SK-N-DZ (cell line): Measurements from ENCODE around the gene SRP54.
"Not testable (repeated sequence)": the region's sequence is repeated elsewhere in the genome, so short reads cannot be mapped to it uniquely, and the experiment has no call there.

Source experiments
- DNase-seq: peaks from one replicate; pipeline ENCODE4 v3.0.0-alpha.2; 2015; ENCODE audit warnings: low spot score

SRP54 gene

DNA sequence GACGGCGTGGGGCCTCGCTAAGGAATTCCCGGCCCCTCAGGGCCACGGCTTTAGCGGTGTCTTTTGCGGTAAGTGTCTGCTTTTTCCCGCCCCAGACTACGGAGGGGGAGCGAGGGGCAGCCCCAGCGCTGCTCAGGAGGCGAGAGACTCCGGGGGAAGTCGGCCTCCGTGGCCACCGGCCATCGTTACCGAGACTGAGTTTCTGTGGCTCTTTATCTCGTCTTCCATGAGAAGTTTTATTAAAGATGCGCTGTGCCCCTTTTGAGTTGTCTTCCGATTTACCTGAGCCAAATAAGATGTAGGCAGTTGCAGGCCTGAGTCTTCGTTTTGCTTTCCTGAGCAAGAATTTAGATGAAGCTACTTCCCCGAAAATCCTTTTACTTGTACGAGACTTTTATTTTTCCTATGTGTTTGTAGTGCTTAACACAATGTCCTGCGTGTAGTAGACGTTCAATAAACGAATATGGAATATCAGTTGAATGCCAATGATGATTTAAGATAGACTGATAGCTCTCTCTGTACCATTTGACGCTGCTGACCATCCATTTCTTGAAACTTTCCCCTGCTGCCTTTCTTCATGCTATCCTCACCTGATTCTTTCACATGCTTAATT lies 462 bp downstream of the SRP54 start:
- no peak for DNase-seq

DNA sequence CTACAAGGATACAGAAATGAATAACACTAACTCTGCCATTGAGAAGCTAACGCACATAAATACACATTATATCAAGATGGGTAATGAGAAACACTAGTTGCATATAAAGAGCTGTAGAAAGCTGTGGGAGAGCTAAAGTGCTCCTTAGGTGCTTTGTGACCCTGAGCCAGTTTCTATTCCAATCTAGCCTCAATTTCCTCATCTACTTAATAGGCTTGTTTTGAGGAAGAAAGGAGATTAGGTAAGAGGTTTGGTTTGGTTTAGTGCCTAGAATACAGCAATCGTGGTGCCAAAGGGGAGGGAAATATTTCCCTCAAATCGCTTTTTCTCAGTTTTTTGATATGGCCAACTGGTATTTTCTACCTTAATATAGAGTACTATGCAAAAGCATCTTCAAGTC lies 994 bp downstream of the SRP54 start:
- no peak for DNase-seq

DNA sequence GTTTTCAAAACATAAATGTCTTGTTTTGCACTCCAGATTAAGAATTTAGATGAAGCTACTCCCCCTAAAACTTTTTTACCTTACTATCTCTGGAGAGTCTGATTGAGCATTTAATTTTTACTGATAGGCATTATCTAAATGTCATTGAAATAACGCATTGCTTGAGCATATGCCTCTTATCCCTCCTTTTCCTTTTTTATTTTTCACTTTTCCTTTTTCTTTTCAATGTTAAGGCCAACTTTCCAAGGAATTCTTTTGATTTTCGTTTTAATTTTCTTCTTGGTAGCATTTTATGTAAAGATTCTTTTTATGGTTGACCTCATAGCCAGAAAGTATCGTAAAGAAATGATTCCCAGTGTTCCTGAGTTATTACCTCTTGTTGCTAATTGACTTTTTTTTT lies 2.9 kb downstream of the SRP54 start:
- no peak for DNase-seq

DNA sequence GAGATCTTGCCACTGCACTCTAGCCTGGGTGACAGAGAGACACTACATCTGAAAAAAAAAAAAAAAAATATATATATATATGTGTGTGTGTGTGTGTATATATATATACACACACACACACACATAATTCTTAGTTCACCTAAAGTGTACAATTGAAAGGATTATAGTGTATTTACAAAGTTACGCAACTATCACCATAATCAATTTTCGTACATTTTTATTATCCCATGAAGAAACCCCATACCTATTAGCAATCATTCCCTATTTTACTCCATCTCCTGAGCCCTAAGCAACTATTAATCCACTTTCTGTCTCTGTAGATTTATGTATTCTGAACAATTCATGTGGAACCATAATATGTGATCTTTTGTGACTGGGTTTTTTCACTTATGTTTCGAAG lies 4.4 kb downstream of the SRP54 start:
- no peak for DNase-seq

DNA sequence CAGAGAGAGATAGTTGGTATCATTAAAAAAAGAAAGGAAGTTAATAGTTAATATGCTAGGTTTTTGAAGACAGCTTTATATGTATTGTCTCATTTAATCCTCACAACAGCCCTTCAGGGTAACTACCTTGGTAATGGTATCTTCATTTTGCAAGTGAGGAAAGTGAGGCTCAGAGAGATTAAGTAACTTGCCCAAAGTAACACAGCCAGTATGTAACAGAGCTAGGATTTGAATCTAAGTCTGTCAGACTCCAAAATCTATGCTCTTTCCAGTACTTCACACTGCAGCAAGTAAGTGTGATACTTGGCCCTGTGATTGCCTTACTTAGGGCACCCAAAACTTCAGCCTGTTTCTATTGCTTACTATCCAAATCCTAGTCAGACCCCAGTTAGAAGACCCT lies 7.0 kb downstream of the SRP54 start:
- DNase-seq: no peak

DNA sequence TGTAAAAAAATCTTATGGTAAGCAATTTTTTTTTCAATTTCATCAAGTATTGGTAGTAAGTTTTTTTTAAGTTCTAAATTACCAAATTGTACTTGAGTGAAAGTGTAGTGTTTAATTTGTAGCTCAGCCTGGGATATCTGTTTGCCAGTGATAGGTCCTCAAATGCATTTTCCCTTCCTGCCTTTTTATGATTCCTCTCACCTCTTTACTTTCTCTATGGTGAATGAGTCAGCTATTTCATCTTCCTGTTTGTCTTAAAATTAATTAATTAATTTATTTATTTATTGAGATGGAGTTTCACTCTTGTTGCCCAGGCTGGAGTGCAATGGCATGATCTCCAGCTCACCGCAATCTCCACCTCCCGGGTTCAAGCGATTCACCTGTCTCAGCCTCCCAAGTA lies 10.6 kb downstream of the SRP54 start:
- DNase-seq: no peak

DNA sequence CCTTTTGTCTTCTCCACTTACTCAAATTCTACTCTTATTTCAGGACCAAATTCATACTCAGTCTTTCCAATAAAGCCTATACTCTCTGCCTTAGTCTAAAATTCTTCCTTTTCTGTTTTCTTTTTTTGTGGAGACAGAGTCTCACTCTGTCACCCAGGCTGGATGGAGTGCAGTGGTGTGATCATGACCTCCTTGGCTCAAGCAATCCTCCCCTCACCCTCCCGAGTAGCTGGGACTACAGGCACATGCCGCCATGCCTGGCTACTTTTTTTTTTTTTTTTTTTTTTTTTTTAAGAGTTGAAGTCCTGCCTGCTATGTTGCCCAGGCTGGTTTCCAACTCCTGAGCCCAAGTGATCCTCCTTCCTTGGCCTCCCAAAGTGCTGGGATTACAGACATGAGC lies 11.9 kb downstream of the SRP54 start:
- no peak for DNase-seq

DNA sequence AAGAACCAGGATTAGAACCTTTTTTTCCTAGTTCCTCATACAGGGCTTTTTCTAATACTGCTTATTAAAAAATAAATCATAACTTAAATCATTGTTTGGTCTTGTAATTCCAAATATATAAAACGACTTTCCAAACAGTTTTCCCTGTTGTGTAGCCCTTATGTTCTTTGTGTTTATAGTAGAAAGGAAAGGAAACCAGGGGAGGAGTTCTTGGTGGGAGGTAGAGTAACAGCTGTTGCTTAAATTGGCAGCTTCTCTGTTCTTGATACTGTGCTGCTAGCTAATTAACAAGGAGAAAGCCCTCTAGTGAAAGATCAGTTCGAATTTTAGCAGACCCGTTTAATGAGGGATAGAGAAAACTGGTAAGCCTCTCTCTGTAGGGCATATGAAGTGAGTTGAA lies 15.0 kb downstream of the SRP54 start:
- DNase-seq: no peak

DNA sequence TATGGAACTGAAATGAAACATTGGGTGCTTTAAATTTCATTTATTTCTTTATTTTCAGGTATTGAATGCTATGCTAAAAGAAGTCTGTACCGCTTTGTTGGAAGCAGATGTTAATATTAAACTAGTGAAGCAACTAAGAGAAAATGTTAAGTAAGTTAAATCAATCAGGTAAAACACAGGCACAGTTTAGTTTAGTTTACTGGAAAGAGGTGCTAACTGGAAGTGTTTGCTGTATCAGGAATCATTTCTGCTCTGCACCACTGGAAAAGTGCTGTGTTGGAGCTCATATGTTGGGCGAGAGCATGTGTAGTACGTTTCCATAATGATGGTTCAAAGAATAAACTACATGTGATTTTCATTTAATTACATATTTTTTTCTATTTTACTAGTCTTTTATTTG lies 16.7 kb downstream of the SRP54 start:
- DNase-seq: no peak

DNA sequence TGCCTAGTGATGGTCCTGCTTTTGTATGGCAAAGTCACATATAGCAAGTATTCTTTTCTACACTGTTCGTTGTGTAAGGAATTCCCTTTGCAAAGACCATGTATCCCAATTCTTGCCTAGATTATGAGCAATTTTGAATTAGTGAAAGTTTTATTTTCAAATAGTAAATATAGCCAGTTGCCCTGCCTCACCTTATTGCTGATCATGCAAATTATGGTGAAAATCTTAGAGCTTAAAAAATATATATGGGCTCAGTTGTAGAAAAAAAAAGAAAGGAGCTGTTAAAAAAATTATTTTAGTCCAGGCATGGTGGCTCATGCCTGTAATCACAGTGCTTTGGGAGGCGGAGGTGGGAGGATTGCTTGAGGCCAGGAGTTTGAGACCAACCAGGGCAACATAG lies 18.8 kb downstream of the SRP54 start:
- DNase-seq: no peak

DNA sequence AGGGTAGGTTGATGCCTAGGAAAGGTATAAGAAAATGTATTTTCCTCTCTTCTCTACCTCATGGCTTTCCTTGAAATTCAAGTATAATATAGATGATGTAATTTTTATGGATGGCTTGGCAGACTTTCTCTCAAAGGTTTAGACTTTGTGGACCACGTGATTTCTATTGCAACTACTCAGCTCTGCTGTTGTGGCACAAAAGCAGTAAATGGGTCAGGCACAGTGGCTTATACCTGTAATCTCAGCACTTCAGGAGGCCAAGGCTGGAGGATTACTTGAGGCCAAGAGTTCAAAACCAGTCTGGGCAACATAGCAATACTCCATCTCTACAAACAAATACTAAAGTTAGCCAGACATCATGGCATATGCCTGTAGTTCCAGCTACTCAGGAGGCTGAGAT lies 22.0 kb downstream of the SRP54 start:
- DNase-seq: no peak

DNA sequence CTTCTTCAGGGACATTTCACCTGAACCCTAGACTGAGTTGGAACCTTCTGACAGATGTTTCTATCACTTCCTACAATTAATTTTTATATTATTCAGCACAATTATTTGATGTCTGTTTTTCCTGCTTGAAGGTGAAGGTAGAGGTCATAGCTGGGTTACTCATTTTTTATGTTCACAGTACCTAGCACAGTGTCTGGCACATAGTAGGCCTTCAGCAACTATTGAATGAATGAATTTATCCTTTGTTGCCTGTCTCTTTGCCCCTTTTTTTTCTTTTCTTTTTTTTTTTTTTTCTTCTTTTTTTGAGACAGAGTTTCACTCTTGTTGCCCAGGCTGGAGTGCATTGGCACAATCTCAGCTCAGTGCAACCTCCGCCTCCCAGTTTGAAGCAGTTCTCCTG lies 33.8 kb downstream of the SRP54 start:
- DNase-seq: no peak

DNA sequence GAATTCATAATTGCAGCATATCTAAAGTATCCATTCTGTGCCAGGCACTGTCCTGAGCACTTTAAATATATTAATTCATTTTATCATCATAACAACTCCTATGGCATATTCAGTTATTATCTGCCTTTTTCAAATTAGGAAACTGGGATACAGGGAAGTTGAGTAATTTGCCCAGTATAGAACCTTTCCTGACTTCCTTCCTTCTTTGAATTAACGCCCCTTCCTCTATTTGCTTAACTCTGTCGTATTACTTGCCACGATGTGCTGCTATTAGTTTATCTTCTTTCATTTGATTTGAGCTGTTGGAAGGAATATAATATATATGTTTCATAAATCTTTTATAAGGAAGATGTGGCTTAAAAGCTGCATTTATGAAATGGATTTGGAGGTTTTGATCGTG lies 37.9 kb downstream of the SRP54 start:
- DNase-seq: no peak

DNA sequence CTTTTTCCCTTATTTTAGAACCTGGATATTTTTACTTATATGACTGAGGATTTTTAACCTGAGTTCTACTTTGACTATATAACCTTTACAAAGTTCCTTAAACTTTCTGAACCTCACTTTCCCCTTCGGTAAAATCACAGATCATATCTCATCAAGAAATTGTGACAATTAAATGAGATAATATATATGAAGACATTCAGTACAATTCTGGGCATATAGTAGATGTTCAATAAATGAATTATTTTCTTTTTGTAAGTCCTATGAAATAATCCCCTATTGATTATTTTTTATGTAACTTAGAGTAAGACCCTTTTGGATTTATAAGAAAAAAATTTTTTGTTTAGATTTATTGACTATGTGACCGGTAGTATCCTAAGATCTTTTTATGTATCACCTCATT lies 45.6 kb downstream of the SRP54 start:
- no peak for DNase-seq

DNA sequence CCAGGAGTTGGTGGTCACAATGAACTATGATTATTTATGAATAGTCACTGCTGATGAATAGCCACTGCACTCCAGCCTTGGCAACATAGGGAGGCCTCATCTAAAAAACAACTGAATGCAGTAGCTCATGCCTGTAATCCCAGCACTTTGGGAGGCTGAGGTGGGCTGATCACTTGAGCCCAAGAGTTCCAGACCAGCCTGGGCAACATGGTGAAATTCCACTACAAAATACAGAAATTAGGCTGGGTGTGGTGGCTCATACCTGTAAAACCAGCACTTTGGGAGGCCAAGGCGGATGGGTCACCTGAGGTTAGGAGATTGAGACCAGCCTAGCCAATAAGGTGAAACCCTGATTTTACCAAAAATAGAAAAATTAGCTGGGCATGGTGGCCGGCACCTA lies 49.8 kb downstream of the SRP54 start:
- no peak for DNase-seq

DNA sequence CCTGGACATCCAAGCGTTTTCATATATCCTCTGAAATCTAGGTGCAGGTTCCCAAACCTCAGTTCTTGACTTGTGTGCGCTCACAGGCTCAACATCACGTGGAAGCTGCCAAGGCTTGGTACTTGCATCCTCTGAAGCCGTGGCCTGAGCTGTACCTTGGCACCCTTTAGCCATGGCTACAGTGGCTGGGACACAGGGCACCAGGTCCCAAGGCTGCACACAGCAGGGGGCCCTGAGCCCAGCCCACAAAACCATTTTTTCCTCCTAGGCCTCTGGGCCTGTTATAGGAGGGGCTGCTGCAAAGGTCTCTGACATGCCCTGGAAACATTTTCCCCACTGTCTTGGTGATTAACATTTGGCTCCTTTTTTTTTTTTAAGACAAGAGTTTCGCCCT lies 51.6 kb downstream of the SRP54 start:
- no peak for DNase-seq

DNA sequence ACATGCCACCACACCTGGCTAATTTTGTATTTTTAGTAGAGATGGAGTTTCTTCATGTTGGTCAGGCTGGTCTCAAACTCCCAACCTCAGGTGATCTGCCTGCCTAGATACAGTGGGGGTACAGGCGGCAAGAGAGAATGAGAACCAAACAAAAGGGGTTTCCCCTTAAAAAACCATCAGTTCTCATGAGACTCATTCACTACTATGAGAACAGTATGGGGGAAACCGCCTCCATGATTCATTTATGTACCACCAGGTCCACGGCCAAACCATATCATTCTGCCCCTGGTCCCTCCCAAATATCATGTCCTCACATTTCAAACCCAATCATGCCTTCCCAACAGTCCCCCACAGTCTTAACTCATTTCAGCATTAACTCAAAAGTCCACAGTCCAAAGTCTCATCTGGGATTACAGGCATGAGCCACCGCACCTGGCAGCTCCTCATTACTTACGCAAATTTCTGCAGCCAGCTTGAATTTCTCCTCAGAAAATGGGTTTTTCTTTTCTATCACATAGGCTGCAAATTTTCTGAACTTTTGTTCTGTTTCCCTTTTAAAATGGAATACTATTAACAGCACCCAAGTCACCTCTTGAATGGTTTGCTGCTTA lies 52.3 kb downstream of the SRP54 start:
- not testable (repeated sequence) for DNase-seq

DNA sequence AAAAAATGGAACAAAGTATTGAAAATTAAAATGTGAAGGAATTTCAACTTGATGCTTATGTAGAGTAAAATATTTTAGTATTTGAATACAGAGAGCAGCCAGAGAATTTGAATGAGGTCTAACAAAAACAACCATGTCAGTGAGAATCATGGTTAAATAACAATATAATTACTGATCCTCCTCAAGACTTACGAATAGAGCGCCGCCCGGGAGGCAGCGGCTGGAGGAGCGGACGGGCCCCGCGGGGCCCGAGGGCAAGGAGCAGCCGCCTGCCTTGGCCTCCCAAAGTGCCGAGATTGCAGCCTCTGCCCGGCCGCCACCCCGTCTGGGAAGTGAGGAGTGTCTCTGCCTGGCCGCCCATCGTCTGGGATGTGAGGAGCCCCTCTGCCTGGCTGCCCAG lies 55.5 kb downstream of the SRP54 start:
- not testable (repeated sequence) for DNase-seq

DNA sequence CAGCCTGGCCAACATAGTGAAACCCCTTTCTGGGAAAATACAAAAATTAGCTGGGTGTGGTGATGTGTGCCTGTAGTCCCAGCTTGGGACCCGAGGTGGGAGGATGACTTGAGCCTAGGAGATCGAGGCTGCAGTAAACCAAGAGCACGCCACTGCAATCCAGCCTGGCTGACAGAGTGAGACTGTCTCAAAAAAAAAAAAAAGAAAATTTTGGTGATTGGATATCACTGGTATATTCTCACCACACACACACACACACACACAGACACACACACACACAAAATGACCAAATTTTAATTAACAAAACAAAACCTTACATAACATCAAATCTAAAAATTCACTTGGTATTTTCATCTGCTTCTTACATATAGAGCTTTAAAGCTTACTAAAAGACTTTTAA lies 59.8 kb downstream of the SRP54 start:
- DNase-seq: no peak

DNA sequence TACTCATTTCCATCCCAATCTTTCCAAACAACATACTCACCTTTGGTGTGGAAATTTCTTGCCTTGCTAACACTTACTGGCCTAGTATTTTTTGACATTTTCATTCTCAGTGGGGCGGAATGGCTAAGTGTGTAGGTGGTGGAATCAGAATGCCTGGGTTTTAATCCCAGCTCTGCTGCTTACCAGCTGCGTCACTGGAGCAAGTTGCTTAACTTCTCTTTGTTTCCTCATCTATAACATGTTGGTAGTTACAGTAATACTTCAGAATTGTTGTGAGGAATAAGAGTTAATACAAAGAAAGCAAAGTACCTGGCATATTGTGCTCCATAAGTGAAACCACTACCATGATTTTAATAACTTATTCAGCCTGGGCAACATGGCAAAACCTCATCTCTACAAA lies 60.3 kb downstream of the SRP54 start:
- no peak for DNase-seq

DNA sequence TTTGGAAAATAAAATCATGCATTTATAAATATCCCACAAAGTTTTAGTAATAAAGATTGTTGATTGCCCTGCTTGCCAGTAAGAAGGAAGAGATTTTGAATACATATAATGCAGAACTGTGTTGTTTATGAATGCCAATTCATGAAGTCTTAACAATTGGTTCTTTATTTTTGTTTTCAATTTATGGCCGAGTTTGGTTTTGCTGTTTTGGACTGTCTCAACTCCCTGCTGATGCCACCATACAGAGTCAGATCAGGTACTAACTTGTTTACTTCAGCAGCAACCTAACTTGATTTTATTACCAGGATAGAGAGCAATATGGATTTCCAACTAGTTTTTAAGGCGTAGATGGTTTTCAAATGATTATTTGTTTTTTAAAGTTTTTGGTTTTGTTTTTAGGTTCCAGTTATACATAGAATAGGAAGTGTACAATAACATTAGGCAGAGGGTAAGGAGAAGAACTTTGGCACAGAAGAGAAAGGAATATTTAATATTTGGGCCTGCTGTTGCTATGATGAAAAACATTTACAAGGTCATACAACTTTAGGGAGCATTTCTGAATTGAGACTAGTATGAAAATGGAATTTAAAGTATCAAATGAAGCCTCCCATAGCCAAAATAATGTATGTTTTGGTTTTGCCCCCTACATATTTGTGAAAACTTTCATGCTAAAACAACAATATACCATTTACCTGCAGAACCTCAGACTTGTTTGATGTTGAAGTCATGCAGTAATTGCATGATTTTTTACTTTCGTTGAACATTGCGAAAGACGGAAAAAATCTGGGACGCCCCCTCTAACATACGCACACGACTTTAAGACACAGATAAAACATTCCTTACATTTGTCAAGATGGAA lies 62.4 kb downstream of the SRP54 start:
- DNase-seq: no peak

DNA sequence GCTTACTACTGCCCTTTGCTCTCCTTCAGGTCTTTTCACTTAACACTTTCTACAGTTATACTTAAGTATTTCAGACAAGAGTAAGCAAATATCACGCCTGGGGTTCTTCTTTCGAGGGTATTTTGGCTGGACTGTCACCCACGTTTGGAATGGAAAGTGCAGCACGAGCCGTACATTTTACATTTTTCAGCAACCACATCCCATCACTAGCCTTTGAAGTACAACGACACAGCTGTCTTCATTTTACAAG lies 62.9 kb downstream of the SRP54 start:
- no peak for DNase-seq

DNA sequence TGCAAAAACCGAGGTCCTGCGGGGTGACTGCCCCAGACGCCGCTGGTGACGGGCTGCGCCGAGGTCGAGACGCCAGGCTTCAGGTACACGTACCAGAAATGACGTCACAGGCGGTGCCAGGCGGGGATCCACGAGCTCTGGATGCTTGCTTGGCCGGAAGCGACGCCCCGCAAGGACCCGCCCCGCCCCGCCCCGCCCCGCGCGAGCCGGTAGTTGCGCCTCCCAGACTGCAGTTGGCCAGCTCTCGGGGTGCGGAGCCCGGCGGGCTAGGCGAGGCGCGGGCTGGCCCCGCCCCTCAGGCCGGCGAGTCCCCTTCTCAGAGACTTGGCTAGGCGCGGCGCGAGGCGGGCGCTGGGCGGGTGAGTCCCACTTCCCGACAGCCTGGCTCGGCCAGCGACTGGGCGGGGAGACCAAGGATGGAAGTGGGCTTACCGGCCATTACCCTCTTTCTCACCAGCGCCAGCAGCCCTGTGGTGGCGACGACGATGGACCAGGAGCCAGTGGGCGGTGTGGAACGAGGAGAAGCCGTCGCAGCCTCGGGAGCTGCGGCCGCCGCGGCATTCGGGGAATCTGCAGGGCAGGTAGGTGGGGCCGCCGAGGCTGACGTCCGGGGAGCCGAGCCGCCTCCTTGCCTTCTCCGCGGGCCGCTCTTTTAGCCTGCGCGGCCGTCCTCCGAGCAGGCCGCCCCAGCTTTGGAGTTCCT lies 63.4 kb downstream of the SRP54 start, which contains the start of gene FAM177A1:
Gene FAM177A1, plus strand, starts transcription at position 225 of the 703 bp plus-strand sequence. Its CDS starts 192 bp downstream, at position 417.
- DNase-seq: peak; percentile 97
